Gastrocnemius medialis (tissue), 4 donors: ENCODE results near the gene SLC11A1. TPM values are rescaled to one million over a fixed set of nuclear protein-coding genes. Genes with fewer than 3 reads are reported as not detected.

Experiments
- ATAC-seq, 2 donors: fragments of 150-250 bp; one replicate each; pipeline ENCODE4 v1.9.1; 2016
- DNase-seq, 2 donors: peaks; one replicate each; pipeline ENCODE4 v3.0.0-alpha.2; 2019
- H3K27ac ChIP-seq, 4 donors: fragments of 200-600 bp; sonication (generic); 1 replicate in 1 of 4; 2 replicates in 3 of 4; pipeline ENCODE4 v1.5.1; 2016 to 2018; ENCODE audit warnings: mild to moderate bottlenecking in 2 of 4, moderate library complexity in 1 of 4
- H3K27me3 ChIP-seq, 3 donors: fragments of 200-600 bp; sonication (generic) in 2 of 3; 1 replicate in 1 of 3; 2 replicates in 2 of 3; pipeline versions ENCODE4 v1.5.1 to v1.6.0; 2016 to 2019; ENCODE audit warnings: mild to moderate bottlenecking in 1 of 3, moderate library complexity in 1 of 3
- H3K36me3 ChIP-seq, 2 donors: fragments of 200-600 bp; sonication (generic) in 1 of 2; one replicate each; pipeline ENCODE4 v1.5.1; 2017 to 2018
- H3K4me1 ChIP-seq, 2 donors: fragments of 200-600 bp; sonication (generic) in 1 of 2; one replicate each; pipeline ENCODE4 v1.5.1; 2016 to 2017; ENCODE audit warnings: mild to moderate bottlenecking in 2 of 2
- H3K4me3 ChIP-seq, 4 donors: fragments of 200-600 bp; sonication (generic) in 3 of 4; 1 replicate in 1 of 4; 2 replicates in 3 of 4; pipeline ENCODE4 v1.5.1; 2016 to 2019; ENCODE audit warnings: mild to moderate bottlenecking in 2 of 4
- H3K9me3 ChIP-seq, 3 donors: fragments of 200-600 bp; sonication (generic) in 2 of 3; 1 replicate in 1 of 3; 2 replicates in 2 of 3; pipeline ENCODE4 v1.5.1; 2016 to 2019
- CTCF ChIP-seq, 5 experiments: fragments of 450-650 bp in 3 of 5; fragments of 200-600 bp in 2 of 5; sonication (generic) in 2 of 5; IDR thresholded peaks in 4 of 5; conservative IDR thresholded peaks in 1 of 5; 1 replicate in 4 of 5; 2 replicates in 1 of 5; pipeline ENCODE4 v1.5.1; 2016 to 2019; ENCODE audit warnings: antibody characterized with exemption in 5 of 5, mild to moderate bottlenecking in 3 of 5, moderate library complexity in 3 of 5
- POLR2A ChIP-seq, 2 donors: fragments of 450-650 bp; IDR thresholded peaks; one replicate each; pipeline ENCODE4 v1.6.1; 2017; ENCODE audit warnings: antibody characterized with exemption in 2 of 2, mild to moderate bottlenecking in 2 of 2, moderate library complexity in 2 of 2
- in situ Hi-C, 4 donors: fragments of 200-750 bp; cut with MboI; loops; one replicate each; pipeline versions ENCODE4 v1.15.0 to v1.8.0; 2017; ENCODE audit warnings: low sequenced_read_pairs in 4 of 4
- intact Hi-C: fragments of 100-400 bp; cut with DNase I; formaldehyde crosslinking; loops from one replicate; pipeline ENCODE4 v1.15.1; 2023; ENCODE audit warnings: low total_unique reads
- total RNA-seq, 4 donors: library from RNA; depleted of rRNA; stranded (reverse); fragments of >200 nt; gene quantifications; one replicate each; pipeline versions ENCODE4 v1.1.0 to v1.2.3, GENCODE V29; 2016

SLC11A1 gene
- total RNA-seq, 4 donors from 2014 or later: 1.1 to 6.3 (median 4.5) TPM

- DNase-seq (no peak), ATAC-seq (no peak)
- Histone ChIP-seq H3K4me3 (no peak overlapping the region), H3K36me3 (no peaks in the 10 kb centered on the region), H3K27ac (no peak overlapping the region), H3K9me3 (no peaks in the 10 kb centered on the region), H3K27me3 (no peaks in the 10 kb centered on the region), H3K4me1 (no peaks in the 10 kb centered on the region)
- TF ChIP-seq CTCF (IDR thresholded peaks at IDR 0.05 in 4 of 5, conservative IDR thresholded peaks at IDR 0.05 in 1 of 5) (no peak), POLR2A (IDR thresholded peaks at IDR 0.05) (no peak)
- intact Hi-C loops: no loop called here
- in situ Hi-C loops: no loop called here
Observed at GRCh38 chr2:218340656-218341055, 41.4 kb upstream of the SLC11A1 start.

- Histone ChIP-seq H3K36me3 (no peaks in the 10 kb centered on the region), H3K27ac (no peak overlapping the region), H3K9me3 (no peaks in the 10 kb centered on the region), H3K4me3 (no peak overlapping the region), H3K4me1 (no peaks in the 10 kb centered on the region), H3K27me3 (no peaks in the 10 kb centered on the region)
- ATAC-seq: no peak
- intact Hi-C loops (no loop called here), in situ Hi-C loops (no loop called here)
- DNase-seq: no peak
- TF ChIP-seq POLR2A (IDR thresholded peaks at IDR 0.05) (no peak), CTCF (IDR thresholded peaks at IDR 0.05 in 4 of 5, conservative IDR thresholded peaks at IDR 0.05 in 1 of 5) (no peak)
Observed at GRCh38 chr2:218341381-218341780, 40.7 kb upstream of the SLC11A1 start.

GRCh38 chr2:218342837-218343236 lies 39.2 kb upstream of the SLC11A1 start:
- Histone ChIP-seq H3K27ac (no peak overlapping the region), H3K9me3 (no peaks in the 10 kb centered on the region), H3K4me1 (no peaks in the 10 kb centered on the region), H3K4me3 (no peak overlapping the region), H3K27me3 (no peaks in the 10 kb centered on the region), H3K36me3 (no peaks in the 10 kb centered on the region)
- in situ Hi-C loops: no loop called here
- ATAC-seq (no peak), DNase-seq (no peak)
- intact Hi-C loops: no loop called here
- TF ChIP-seq CTCF (IDR thresholded peaks at IDR 0.05 in 4 of 5, conservative IDR thresholded peaks at IDR 0.05 in 1 of 5) (no peak), POLR2A (IDR thresholded peaks at IDR 0.05) (no peak)

- Histone ChIP-seq H3K4me1 (no peaks in the 10 kb centered on the region), H3K4me3 (no peak overlapping the region), H3K27ac (no peak overlapping the region), H3K9me3 (no peaks in the 10 kb centered on the region), H3K36me3 (no peaks in the 10 kb centered on the region), H3K27me3 (no peaks in the 10 kb centered on the region)
- intact Hi-C loops (no loop called here), in situ Hi-C loops (no loop called here)
- no peak for ATAC-seq
- DNase-seq: no peak
- TF ChIP-seq CTCF (IDR thresholded peaks at IDR 0.05 in 4 of 5, conservative IDR thresholded peaks at IDR 0.05 in 1 of 5) (no peak), POLR2A (IDR thresholded peaks at IDR 0.05) (no peak)
Observed at GRCh38 chr2:218343591-218343990, 38.5 kb upstream of the SLC11A1 start.

GRCh38 chr2:218344090-218344754 lies 37.9 kb upstream of the SLC11A1 start:
- Histone ChIP-seq H3K9me3 (no peaks in the 10 kb centered on the region), H3K4me3 (no peak overlapping the region), H3K36me3 (no peaks in the 10 kb centered on the region), H3K27ac (no peak overlapping the region), H3K4me1 (no peaks in the 10 kb centered on the region), H3K27me3 (no peaks in the 10 kb centered on the region)
- DNase-seq (no peak), ATAC-seq (no peak)
- intact Hi-C loops (no loop called here), in situ Hi-C loops (no loop called here)
- no peak for TF ChIP-seq CTCF (IDR thresholded peaks at IDR 0.05 in 4 of 5, conservative IDR thresholded peaks at IDR 0.05 in 1 of 5)
